AG04449 (cell line): ENCODE results near the gene SOCS3.
"Not testable (repeated sequence)": the region's sequence is repeated elsewhere in the genome, so short reads cannot be mapped to it uniquely, and the experiment has no call there.

ENCODE experiments used
- CTCF ChIA-PET: fragments of 350-600 bp; formaldehyde crosslinking; extraction: SDS; loops from one replicate; lab custom pipeline; 2021; ENCODE audit warnings: antibody characterized with exemption; lab: Yijun Ruan, JAX
- POLR2A ChIA-PET: fragments of 400-600, 350-600 bp; formaldehyde crosslinking; extraction: SDS; loops from one replicate; lab custom pipeline; 2020; ENCODE audit warnings: antibody characterized with exemption, inconsistent platforms; lab: Yijun Ruan, JAX
- DNase-seq: peaks from one replicate; pipeline ENCODE4 v3.0.0-alpha.2; 2010; ENCODE audit warnings: low read depth, low spot score
- H3K4me3 ChIP-seq: 2 replicates; pipeline ENCODE4 v1.5.1; 2011; ENCODE audit warnings: low read depth, mild to moderate bottlenecking, control low read depth, low read length
- CTCF ChIP-seq: IDR thresholded peaks from one replicate; pipeline ENCODE4 v1.5.1; 2011; ENCODE audit warnings: mild to moderate bottlenecking, moderate library complexity, low read length, control low read depth, inconsistent platforms; ENCODE audit not compliant: insufficient read depth; ENCODE audit errors: missing control alignments

Gene SOCS3

DNA sequence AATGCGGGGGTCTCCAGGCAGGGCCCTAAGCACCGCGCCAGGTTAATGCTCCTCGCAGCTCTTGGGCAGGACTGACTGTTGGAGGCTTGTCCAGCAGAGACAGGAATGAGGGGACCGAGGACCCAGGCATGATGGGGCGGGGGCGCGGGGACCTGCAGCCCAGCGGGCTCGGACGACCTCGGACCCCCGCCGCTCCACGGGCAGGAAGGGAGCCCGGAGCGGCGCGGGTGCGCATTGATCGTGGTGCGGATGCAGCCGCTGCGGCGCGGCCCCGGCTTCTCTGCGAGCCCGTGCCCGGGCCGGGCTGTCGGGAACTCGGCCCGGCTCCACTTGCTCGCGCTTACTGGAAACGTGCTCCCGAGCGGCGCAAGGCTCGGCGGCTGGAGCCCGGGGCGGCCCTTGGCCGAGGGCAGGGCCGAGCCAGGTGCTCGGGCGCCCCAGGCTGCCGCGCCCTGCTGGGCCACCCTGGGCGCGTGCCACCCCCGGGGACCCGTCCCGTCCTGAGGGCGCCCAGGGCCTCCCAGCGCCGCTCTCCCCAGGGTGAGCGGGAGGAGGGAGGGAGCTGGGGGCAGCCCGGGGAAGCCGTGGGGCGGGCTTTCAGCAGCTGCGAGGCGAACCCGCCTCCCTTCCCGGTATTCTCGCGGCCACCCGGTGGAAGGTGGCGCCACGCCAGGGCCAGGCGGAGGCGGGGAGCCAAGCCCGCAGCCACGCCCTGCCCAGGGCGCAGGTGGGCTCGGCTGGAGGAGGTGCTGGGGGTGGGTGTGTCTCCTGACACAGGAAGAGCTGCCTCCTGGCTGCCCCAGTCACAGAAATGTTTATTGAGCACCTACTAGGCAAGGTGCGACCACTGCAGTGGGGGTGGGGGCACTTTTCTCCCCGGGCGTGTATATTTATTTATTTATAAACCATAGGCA lies 45.9 kb downstream of the SOCS3 start:
- H3K4me3 ChIP-seq = peak overlapping the region; percentile 43
- TF ChIP-seq CTCF = no peak
- ChIA-PET POLR2A (interaction anchor here (1.7 to 1.9 kb wide), 2 partner anchors 45 to 46 kb away, joined by 8 to 16 read pairs; partner anchors contain the start of gene SOCS3), CTCF (interaction anchor here (0.6 to 3.2 kb wide), 13 partner anchors 9 to 230 kb away, joined by 3 to 15 read pairs (median 4); no protein-coding TSS in a partner anchor)
- no peak for DNase-seq

DNA sequence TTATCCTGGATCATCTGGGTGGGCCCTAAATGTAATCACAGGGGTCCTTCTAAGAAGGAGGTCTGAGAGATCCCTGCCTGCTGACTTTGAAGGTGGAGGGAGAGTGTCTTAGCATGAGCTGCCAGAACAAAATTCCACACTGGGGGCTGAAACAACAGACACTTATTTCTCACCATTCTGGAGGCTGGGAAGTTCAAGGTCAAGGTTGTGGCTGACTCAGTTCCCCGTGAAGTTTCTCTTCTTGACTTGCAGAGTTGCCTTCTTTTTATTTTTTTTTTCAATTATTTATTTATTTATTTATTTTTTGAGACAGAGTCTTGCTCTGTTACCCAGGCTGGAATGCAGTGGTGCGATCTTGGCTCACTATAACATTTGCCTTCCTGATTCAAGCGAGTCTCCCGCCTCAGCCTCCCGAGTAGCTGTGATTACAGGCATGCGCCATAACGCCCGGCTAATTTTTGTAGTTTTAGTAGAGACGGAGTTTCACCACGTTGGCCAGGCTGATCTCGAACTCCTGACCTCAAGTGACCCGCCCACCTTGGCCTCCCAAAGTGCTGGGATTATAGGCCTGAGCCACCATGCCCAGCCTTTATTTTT lies 50.1 kb downstream of the SOCS3 start:
- H3K4me3 ChIP-seq, DNase-seq, POLR2A ChIA-PET: not testable (repeated sequence)
- CTCF ChIA-PET = interaction anchor here (1.6 to 1.9 kb wide), 3 partner anchors 19 to 51 kb away, joined by 4 to 8 read pairs (median 7); partner anchors contain the start of gene SOCS3

GRCh38 chr17:78307887-78308638 lies 51.8 kb downstream of the SOCS3 start:
- no peak for DNase-seq
- ChIA-PET POLR2A (interaction anchor here (0.6 kb wide), 1 partner anchor 50 kb away, joined by 3 read pairs; no protein-coding TSS in a partner anchor), CTCF (interaction anchor here (1.0 to 1.9 kb wide), 5 partner anchors 8 to 21 kb away, joined by 3 to 8 read pairs (median 4); no protein-coding TSS in a partner anchor)
- no peak for TF ChIP-seq CTCF
- H3K4me3 ChIP-seq = no peak overlapping the region

GRCh38 chr17:78306913-78307312 lies 53.0 kb downstream of the SOCS3 start:
- ChIA-PET POLR2A (no interaction called here), CTCF (interaction anchor here (1.4 to 1.7 kb wide), 2 partner anchors 9 to 19 kb away, joined by 4 to 5 read pairs; no protein-coding TSS in a partner anchor)
- no peak for TF ChIP-seq CTCF
- no peak overlapping the region for H3K4me3 ChIP-seq
- no peak for DNase-seq
